GM18951 (cell line): ENCODE measurements around the gene USP14.

Experiments used
- POLR2A ChIP-seq: IDR thresholded peaks from 4 replicates; pipeline ENCODE4 v1.6.1; 2011; ENCODE audit warnings: mild to moderate bottlenecking; ENCODE audit not compliant: insufficient read length, insufficient read depth; ENCODE audit errors: extremely low read depth
- in situ Hi-C: fragments of 300-500 bp; cut with MboI; formaldehyde crosslinking; loops from one replicate; pipeline ENCODE4 v1.12.0; 2022; ENCODE audit warnings: low sequenced_read_pairs, mixed read lengths, inconsistent platforms; ENCODE audit not compliant: unreplicated experiment

The USP14 gene

DNA sequence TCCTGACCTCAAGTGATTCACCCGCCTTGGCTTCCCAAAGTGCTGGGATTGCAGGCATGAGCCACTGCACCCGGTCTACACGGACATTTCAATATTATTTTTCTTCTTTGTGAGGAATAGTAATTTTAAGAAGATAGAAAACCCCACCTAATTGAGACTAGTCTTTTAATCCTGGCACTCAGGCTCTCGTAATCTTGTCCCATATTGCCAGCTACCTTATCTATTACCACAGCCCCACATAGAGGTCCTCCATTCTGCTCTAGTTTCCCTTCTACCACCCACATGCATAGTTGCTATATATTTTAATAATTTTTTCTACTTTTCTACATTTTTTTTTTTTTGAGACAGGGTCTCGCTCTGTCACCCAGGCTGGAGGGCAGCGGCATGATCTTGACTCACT lies 9.5 kb upstream of the USP14 start:
- in situ Hi-C loops, result no loop called here
- no peak for TF ChIP-seq POLR2A

DNA sequence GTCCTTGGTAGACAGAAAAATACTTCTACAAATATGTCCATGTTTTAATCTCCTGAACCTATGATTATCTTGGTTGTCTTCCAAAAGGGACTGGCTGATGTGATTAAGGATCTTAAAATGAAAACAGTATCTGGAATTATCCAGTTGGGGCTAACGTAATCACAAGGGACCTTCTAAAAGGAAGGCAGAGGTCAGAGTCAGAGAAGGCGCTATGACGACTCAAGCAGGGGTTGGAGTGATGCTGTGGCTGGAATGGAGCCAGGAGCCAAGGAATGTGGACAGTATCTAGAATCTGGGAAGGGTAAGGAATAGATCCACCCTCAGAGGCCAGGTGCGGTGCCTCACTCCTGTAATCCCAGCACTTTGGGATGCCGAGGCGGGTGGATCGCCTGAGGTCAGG lies 4.2 kb upstream of the USP14 start:
- no peak for TF ChIP-seq POLR2A
- in situ Hi-C loops, result no loop called here

DNA sequence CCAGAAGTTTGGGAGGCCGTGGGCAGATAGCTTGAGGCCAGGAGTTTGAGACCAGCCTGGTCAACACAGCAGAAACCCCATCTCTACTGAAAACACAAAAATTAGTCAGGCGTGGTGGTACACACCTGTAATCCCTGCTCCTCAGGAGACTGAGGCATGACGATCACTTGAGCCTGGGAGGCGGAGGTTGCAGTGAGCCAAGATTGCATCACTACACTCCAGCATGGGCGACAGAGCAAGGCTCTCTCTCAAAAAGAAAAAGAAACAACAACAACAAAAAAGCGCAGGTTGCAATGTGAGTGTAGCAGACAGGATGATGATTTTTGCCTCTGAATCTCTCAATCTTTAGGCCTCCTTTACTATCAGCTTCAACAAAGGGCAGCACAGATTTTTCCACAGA lies 2.7 kb upstream of the USP14 start:
- in situ Hi-C loops, result no loop called here
- no peak for TF ChIP-seq POLR2A

DNA sequence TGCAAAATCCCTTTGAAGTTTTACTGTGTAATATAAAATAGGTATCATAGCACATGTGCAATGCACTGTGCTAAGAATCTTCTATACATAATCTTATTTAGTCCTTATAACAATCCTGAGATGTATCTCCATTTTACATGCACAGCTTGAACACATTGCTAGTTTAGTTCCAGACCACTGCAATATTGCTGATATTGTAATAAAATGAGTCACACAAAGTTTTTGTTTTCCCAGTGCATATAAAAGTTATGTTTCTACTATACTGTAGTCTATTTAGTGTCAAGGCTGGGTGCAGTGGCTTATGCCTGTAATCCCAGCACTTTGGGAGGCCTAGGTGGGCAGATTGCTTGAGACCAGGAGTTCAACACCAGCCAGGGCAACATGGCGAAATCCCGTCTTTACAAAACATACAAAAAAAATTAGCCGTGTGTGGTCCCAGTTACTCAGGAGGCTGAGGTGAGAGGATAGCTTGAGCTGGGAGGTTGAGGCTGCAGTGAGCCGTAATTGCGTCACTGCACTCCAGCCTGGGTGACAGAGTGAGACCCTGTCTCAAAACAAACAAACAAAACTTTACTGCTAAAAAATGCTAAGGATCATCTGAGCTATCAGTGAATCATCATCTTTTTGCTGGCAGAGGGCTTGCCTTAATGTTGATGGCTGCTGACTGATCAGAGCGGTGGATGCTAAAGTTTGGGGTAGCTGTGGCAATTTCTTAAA lies 1.7 kb upstream of the USP14 start:
- in situ Hi-C loops, result no loop called here
- TF ChIP-seq POLR2A, result no peak

DNA sequence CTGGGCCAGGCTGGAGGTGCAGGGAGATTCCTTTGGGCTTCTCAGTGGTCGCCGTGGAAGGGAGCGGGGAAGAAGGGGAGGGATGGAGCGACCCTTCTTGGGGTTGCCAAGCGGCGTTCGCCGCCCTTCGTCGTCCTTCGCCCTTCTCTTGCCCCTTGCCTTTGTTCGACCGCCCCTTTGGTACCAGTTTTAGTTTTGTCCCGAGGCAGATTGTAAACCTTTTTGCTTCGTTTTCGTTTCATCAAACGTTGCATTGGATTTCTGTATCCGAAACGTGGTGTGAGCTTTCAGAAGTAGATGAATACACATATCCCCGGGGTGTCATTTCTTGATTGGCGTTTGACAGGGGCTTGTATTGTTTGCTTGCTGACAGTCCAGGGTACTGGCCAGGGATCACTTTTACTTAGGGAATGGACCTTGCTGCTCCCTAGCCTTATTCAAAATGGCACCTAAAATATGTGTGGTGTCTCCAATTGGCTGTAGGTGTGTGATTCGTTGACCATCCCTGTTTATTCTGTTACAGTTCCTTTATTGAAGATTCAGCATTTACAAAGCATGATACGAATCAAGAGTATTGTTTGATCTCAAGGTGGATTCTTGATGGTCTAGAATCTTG lies 788 bp downstream of the USP14 start:
- in situ Hi-C loops, result no loop called here
- TF ChIP-seq POLR2A, result no peak

DNA sequence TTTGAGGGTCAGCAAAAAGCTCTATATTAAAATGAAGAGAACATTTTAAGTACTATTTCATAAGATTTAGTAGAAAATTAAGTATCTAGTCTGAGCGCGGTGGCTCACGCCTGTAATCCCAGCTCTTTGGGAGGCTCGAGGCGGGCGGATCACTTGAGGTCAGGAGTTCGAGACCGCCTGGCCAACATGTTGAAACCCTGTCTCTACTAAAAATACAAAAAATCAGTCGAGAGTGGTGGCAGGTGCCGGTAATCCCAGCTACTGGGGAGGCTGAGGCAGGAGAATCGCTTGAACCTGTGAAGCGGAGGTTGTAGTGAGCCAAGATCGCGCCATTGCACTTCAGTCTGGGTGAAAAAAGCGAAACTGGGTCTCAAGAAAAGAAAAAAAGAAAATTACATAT lies 1.6 kb downstream of the USP14 start:
- no peak for TF ChIP-seq POLR2A
- in situ Hi-C loops, result no loop called here

DNA sequence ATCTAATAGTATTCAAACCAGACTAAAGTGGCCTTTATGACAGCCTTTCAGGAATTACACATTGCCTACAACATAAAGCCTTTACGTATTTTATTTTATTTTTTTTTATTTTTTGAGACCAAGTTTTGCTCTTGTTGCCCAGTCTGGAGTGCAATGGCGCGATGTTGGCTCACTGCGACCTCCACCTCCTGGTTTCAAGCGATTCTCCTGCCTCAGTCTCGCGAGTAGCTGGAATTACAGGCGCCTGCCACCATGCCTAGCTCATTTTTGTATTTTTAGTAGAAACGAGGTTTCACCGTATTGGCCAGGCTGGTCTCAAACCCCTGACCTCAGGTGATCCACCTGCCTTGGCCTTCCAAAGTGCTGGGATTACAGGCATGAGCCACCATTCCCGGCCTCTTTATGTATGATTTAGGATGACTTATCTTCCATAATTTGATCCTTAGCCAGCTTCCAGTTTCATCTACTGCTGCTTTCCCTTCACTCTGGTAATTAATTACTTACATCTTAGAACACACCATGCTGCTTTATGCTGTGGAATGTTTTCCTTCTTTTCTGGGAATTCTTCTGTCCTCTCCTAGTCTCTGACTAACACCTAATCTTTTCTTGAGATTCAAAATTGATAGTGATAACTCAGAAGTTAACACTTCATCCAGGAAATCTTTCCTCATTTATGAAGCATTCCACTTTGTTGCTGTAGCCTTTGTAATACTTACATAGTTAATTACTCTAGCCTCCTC lies 2.6 kb downstream of the USP14 start:
- in situ Hi-C loops, result no loop called here
- no peak for TF ChIP-seq POLR2A

DNA sequence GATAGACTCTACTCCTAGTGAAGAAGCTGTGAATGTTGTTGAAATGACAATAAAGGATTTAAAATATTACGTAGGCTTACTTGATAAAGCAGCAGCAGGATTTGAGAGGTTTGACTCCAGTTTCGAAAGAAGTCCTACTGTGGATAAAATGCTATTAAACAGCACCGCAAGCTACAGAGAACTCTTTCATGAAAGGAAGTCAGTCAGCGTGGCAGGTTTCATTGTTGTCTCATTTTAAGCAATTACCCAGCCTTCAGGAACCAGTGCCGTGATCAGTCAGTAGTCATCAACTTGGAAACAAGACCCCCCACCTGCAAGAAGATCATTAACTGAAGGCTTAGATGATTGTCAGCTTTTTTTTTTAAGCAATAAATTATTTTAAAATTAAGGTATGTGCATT lies 14.0 kb downstream of the USP14 start:
- TF ChIP-seq POLR2A, result no peak
- in situ Hi-C loops, result no loop called here

DNA sequence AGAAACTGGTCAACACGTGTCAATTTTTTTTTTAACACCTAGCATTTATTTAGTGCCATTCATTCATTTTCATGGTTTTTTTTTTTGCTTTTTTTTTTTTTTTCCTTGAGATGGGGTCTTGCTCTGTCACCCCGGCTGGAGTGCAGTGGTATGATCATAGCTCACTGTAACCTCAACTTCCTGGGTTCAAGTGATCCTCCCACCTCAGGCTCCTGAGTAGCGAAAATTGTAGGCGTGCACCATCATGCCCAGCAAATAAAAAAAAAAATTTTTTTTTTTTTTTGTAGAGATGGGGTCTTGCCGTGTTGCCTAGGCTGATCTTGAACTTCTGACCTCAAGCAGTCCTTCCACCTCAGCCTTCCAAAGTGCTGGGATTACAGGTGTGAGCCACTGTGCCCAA lies 21.1 kb downstream of the USP14 start:
- in situ Hi-C loops, result no loop called here
- TF ChIP-seq POLR2A, result no peak

DNA sequence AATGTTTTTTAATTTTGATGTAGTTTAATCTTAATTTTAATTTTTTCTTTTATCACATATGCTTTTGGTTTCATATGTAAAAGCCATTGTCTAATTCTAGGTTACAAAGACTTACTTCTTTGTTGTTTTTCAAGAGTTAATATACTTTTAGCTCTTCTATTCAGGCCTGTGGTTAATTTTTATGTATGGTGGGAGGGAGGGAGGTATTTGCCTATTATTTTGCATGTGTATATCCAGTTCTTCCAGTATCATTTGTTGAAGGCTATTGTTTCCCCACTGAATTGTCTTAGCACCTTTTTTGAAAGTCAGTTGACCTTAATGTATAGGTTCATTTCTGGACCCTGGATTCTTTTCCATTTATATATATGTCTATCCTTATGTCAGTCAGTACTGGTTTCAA lies 23.4 kb downstream of the USP14 start:
- in situ Hi-C loops, result no loop called here
- TF ChIP-seq POLR2A, result no peak

DNA sequence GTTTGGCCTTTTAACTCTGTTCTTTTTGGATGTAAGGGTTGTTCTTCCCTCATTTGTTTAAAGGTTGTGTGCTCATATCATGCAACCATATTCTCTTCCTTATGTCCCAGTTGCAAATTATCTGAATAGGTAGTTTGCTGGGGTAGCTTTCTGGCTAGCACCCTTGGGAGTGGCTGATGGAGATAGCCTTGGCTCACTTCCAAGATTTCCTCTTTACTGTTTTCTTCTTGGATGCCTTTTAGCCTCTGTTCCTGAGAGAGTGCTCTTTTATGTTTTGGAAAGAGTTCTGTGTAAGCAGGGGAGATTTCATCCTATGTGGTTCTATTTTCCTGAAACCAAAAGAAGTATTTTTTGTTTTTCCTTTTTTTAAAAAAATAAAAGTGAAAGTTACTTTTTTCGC lies 25.4 kb downstream of the USP14 start:
- no peak for TF ChIP-seq POLR2A
- in situ Hi-C loops, result no loop called here

DNA sequence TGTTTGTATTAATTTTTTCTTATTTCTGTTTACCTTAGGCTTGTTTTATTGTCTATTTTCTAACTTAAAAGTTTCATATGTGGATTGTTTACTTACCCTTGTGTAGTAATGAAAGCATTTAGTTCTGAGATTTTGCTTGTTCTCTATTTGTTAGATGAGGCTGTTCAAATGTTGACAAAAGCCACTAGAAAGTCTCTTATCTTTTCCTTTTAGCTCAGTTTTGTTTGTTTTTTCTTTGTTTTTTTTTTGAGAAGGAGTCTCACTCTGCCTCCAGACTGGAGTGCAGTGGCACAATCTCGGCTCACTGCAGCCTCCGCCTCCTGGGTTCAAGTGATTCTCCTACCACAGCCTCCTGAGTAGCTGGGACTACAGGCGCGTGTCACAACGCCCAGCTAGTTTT lies 30.9 kb downstream of the USP14 start:
- no peak for TF ChIP-seq POLR2A
- in situ Hi-C loops, result no loop called here

DNA sequence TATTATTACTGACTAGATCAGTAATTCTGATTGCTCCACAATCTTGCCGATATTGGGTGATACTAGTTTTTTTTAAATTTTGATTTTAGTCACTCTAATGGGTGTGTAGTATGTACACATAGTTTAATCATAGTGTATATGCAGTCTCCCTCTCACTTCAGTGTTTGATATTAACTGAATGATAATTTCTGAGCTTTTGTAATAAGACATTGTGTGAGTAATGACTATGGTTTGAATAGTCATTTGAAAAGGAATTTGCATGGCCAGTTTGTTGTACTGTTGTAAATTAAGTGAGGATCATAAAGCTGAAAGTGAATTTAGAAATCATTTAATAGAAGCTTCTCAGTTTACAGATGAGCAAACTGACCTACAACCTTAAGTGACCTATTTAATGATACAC lies 33.4 kb downstream of the USP14 start:
- in situ Hi-C loops, result no loop called here
- no peak for TF ChIP-seq POLR2A

DNA sequence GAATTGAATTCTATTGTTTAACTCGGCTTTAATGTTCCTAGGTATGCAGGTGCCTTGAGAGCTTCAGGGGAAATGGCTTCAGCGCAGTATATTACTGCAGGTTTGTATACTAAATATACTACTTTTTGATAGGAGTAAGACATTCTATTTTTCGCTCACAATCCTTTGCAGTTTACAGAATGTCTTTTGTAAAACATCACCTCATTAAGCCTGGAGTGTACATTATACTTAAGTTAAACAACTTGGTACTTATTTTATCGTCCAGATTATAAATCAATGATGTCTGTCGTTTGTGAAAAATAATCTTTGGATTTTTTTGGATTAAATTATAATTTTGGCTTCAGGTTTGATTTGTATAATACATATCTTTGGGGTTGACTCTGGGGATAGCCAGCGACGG lies 34.4 kb downstream of the USP14 start:
- in situ Hi-C loops, result no loop called here
- no peak for TF ChIP-seq POLR2A
